MM.1S (cell line): ENCODE measurements around the gene PRR14.

ENCODE experiments used
- DNase-seq: peaks from one replicate; pipeline ENCODE4 v3.0.0-alpha.2; 2015
- H2AFZ ChIP-seq: fragments of 300-600 bp; sonication (generic); 2 replicates; pipeline ENCODE4 v1.6.0; 2016; ENCODE audit warnings: antibody characterized with exemption, low read length
- H3F3A ChIP-seq: fragments of 300-600 bp; sonication (generic); 2 replicates; pipeline ENCODE4 v1.6.1; 2016; ENCODE audit warnings: mild to moderate bottlenecking, antibody characterized with exemption, low read length, moderate library complexity, mixed read lengths; ENCODE audit not compliant: insufficient read depth
- H3K27ac ChIP-seq: fragments of 300-600 bp; sonication (generic); 2 replicates; pipeline ENCODE4 v1.5.1; 2016; ENCODE audit warnings: mild to moderate bottlenecking, low read length
- H3K27me3 ChIP-seq: fragments of 300-600 bp; sonication (generic); replicated peaks from 2 replicates; pipeline ENCODE4 v1.6.0; 2016; ENCODE audit warnings: low read length; ENCODE audit not compliant: insufficient read depth
- H3K36me3 ChIP-seq: fragments of 300-600 bp; sonication (generic); replicated peaks from 2 replicates; pipeline ENCODE4 v1.6.1; 2016; ENCODE audit warnings: mild to moderate bottlenecking, low read length, mixed read lengths; ENCODE audit not compliant: insufficient read depth
- H3K4me1 ChIP-seq: fragments of 300-600 bp; sonication (generic); 2 replicates; pipeline ENCODE4 v1.6.1; 2016; ENCODE audit warnings: low read length, mixed read lengths
- H3K4me2 ChIP-seq: fragments of 300-600 bp; sonication (generic); 2 replicates; pipeline ENCODE4 v1.6.0; 2016; ENCODE audit warnings: low read depth, low read length
- H3K4me3 ChIP-seq: fragments of 300-600 bp; sonication (generic); 2 replicates; pipeline ENCODE4 v1.5.1; 2016; ENCODE audit warnings: low read length, mixed read lengths
- H3K79me2 ChIP-seq: fragments of 300-600 bp; sonication (generic); 2 replicates; pipeline ENCODE4 v1.6.1; 2016; ENCODE audit warnings: mixed run types, low read length, mixed read lengths
- H3K9ac ChIP-seq: fragments of 300-600 bp; sonication (generic); 2 replicates; pipeline ENCODE4 v1.6.1; 2016; ENCODE audit warnings: low read length, mixed read lengths
- H3K9me2 ChIP-seq: fragments of 300-600 bp; sonication (generic); replicated peaks from 2 replicates; pipeline ENCODE4 v1.6.1; 2016; ENCODE audit warnings: mild to moderate bottlenecking, low read length, mixed read lengths; ENCODE audit not compliant: insufficient read depth
- H3K9me3 ChIP-seq: fragments of 300-600 bp; sonication (generic); replicated peaks from 2 replicates; pipeline ENCODE4 v1.6.1; 2016; ENCODE audit warnings: mild to moderate bottlenecking, low read length, mixed read lengths; ENCODE audit not compliant: insufficient read depth
- H4K20me1 ChIP-seq: fragments of 300-600 bp; sonication (generic); 2 replicates; pipeline ENCODE4 v1.6.1; 2016; ENCODE audit warnings: mild to moderate bottlenecking, low read length, moderate library complexity, mixed read lengths; ENCODE audit not compliant: insufficient read depth
- EZH2 ChIP-seq: fragments of 300-600 bp; sonication (generic); optimal IDR thresholded peaks from 2 replicates; pipeline ENCODE3; 2017; ENCODE audit warnings: low read depth, mild to moderate bottlenecking, antibody characterized with exemption, low read length, mixed read lengths
- EZH2phosphoT487 ChIP-seq: fragments of 300-600 bp; sonication (generic); IDR thresholded peaks from 2 replicates; pipeline ENCODE4 v1.6.1; 2018; ENCODE audit warnings: antibody characterized with exemption, low read length
- TF ChIP-seq, protein P1 (sequence below): fragments of 300-600 bp; sonication (generic); IDR thresholded peaks from 2 replicates; pipeline ENCODE4 v1.5.1; 2016; ENCODE audit warnings: antibody characterized with exemption, low read length, mixed read lengths

The PRR14 gene

DNA sequence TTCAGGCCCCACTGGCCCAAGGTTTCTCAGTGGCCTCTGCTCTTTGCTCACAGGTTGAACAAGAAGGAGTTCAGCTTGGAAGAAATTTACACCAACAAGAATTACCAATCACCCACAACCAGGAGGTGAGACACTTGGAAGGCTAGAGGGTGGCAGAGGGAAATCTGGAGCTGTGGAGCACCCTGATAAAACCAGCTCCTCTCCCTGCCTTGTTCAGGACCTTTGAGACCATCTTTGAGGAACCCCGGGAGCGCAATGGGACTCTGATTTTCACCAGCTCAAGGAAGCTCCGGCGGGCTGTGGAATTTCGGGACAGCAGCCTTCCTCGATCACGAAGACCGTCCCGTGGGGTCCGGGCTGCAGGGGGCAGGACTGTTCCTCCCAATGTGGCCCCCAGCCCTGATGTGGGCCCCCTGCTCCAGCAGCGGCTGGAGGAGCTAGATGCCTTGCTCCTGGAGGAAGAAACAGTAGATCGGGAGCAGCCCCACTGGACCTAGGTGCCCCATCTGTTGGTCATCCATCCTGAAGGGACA is 5.1 kb downstream of the PRR14 start:
- no peak for DNase-seq
- Histone ChIP-seq H4K20me1 (no peaks in the 10 kb centered on the region), H3K4me1 (peaks cover 8% of the 10 kb centered on the region), H3K4me2 (no peak overlapping the region), H3K27ac (no peak overlapping the region), H3K4me3 (no peak overlapping the region), H3K9me3 (no peaks in the 10 kb centered on the region), H3K36me3 (no peaks in the 10 kb centered on the region), H3K79me2 (peaks cover 33% of the 10 kb centered on the region), H3F3A (peaks cover 36% of the 10 kb centered on the region), H3K27me3 (no peaks in the 10 kb centered on the region), H3K9ac (no peak overlapping the region), H2AFZ (no peak overlapping the region), H3K9me2 (no peaks in the 10 kb centered on the region)
- TF ChIP-seq EZH2 (no peak), EZH2phosphoT487 (no peak)
- TF ChIP-seq, protein P1, sequence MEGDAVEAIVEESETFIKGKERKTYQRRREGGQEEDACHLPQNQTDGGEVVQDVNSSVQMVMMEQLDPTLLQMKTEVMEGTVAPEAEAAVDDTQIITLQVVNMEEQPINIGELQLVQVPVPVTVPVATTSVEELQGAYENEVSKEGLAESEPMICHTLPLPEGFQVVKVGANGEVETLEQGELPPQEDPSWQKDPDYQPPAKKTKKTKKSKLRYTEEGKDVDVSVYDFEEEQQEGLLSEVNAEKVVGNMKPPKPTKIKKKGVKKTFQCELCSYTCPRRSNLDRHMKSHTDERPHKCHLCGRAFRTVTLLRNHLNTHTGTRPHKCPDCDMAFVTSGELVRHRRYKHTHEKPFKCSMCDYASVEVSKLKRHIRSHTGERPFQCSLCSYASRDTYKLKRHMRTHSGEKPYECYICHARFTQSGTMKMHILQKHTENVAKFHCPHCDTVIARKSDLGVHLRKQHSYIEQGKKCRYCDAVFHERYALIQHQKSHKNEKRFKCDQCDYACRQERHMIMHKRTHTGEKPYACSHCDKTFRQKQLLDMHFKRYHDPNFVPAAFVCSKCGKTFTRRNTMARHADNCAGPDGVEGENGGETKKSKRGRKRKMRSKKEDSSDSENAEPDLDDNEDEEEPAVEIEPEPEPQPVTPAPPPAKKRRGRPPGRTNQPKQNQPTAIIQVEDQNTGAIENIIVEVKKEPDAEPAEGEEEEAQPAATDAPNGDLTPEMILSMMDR: no peak

DNA sequence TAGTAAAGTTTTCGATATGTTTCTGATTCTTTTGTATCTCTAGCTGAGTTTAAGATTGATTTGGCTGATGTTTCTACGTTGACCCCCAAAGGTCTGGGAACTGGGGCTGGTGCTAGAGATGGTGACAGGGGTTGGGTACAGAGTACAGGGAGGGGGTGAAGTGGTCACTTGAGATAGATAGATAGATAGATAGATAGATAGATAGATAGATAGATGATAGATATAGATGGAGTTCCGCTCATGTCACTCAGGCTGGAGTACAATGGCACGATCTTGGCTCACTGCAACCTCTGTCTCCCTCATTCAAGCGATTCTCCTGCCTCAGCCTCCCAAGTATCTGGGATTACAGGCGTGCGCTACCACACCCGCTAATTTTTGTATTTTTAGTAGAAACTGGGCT is 5.6 kb downstream of the PRR14 start:
- no peak for DNase-seq
- TF ChIP-seq EZH2phosphoT487 (no peak), EZH2 (no peak)
- TF ChIP-seq, protein P1: no peak
- no peaks in the 10 kb centered on the region for H3K9me2 ChIP-seq
- no peaks in the 10 kb centered on the region for H3K9me3 ChIP-seq
- no peaks in the 10 kb centered on the region for H3K27me3 ChIP-seq
- H3F3A ChIP-seq: peaks cover 33% of the 10 kb centered on the region
- no peak overlapping the region for H3K9ac ChIP-seq
- no peak overlapping the region for H2AFZ ChIP-seq
- H3K36me3 ChIP-seq: no peaks in the 10 kb centered on the region
- no peaks in the 10 kb centered on the region for H4K20me1 ChIP-seq
- peak overlapping the region; percentile 91; the same call in 1 of the 2 replicates for H3K4me2 ChIP-seq
- no peak overlapping the region for H3K4me3 ChIP-seq
- H3K79me2 ChIP-seq: peaks cover 38% of the 10 kb centered on the region
- H3K4me1 ChIP-seq: peaks cover 13% of the 10 kb centered on the region
- no peak overlapping the region for H3K27ac ChIP-seq

DNA sequence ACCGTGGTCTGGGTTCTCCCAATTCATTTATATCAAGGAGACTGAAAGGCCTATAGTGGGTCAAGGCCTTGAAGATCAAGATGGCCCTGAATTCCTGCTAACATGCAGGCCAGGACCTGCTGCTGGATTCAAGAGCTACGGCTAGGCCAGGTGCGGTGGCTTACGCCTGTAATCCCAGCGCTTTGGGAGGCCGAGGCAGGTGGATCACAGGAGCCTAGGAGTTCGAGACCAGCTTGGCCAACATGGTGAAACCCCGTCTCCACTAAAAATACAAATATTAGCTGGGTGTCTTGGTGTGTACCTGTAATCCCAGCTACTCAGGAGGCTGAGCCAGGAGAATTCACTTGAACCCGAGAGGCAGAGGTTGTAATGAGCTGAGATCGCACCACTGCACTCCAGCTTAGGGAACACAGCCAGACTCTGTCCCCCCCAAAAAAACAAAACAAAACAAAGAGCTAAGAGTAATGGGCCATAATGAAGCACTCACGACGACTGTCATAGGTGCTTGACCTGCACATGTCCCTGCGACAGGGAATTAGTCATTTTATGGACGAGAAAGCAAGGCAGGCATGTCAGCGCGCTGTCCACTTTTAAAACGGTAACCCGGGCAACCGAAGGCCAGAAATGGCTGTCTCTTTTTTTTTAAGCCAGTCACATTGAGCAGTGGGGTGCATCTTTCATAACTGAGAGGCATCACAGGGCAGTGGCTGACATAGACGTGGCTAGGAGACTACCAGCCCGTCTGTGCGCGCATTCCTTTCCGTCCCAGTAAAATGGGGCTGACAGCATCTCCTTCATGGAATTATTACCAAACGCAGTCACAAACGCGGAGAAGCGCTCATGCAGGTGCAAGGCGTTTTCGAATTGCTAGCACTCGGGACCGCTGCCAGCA is 6.5 kb downstream of the PRR14 start:
- Histone ChIP-seq H4K20me1 (no peaks in the 10 kb centered on the region), H3K9me2 (no peaks in the 10 kb centered on the region), H3K27ac (peak overlapping the region; percentile 77; the same call in 1 of the 2 replicates), H3K79me2 (peaks cover 39% of the 10 kb centered on the region), H3K9ac (peak overlapping the region; percentile 48), H3F3A (peaks cover 28% of the 10 kb centered on the region), H3K4me3 (peak overlapping the region; percentile 59), H3K36me3 (no peaks in the 10 kb centered on the region), H3K4me1 (peaks cover 13% of the 10 kb centered on the region), H2AFZ (peak overlapping the region; percentile 74), H3K27me3 (no peaks in the 10 kb centered on the region), H3K9me3 (no peaks in the 10 kb centered on the region), H3K4me2 (peak overlapping the region; percentile 91)
- DNase-seq: peak; percentile 44
- no peak for TF ChIP-seq EZH2
- TF ChIP-seq, protein P1: no peak
- no peak for TF ChIP-seq EZH2phosphoT487
